Hepatic stellate cell (primary cell): ENCODE measurements around the gene ST6GALNAC3.
"Not testable (repeated sequence)": the region's sequence is repeated elsewhere in the genome, so short reads cannot be mapped to it uniquely, and the experiment has no call there.

Experiments used
- DNase-seq: peaks from one replicate; pipeline ENCODE4 v3.0.0; 2011; ENCODE audit warnings: low spot score

The ST6GALNAC3 gene

GRCh38 chr1:76073481-76073880, 1.1 kb upstream of the ST6GALNAC3 start:
- DNase-seq: peak; percentile 61

- DNase-seq: no peak
These were observed 593 bp downstream of the ST6GALNAC3 start for GRCh38 chr1:76075188-76075489.

GRCh38 chr1:76075877-76076276, 1.3 kb downstream of the ST6GALNAC3 start:
- no peak for DNase-seq

- no peak for DNase-seq
These were observed 5.1 kb downstream of the ST6GALNAC3 start for GRCh38 chr1:76079475-76080227.

- no peak for DNase-seq
These were observed 6.1 kb downstream of the ST6GALNAC3 start for GRCh38 chr1:76080552-76081079.

- DNase-seq: no peak
These were observed 7.5 kb downstream of the ST6GALNAC3 start for GRCh38 chr1:76082062-76082461.

- no peak for DNase-seq
These were observed 8.6 kb downstream of the ST6GALNAC3 start for GRCh38 chr1:76083189-76083588.

GRCh38 chr1:76084029-76084627, 9.6 kb downstream of the ST6GALNAC3 start:
- DNase-seq: no peak

GRCh38 chr1:76084685-76085084, 10.1 kb downstream of the ST6GALNAC3 start:
- DNase-seq: no peak

- DNase-seq: no peak
These were observed 11.6 kb downstream of the ST6GALNAC3 start for GRCh38 chr1:76086109-76086508.

- DNase-seq: no peak
These were observed 12.1 kb downstream of the ST6GALNAC3 start for GRCh38 chr1:76086597-76086996.

GRCh38 chr1:76090283-76091203, 16.0 kb downstream of the ST6GALNAC3 start:
- DNase-seq: no peak

- no peak for DNase-seq
These were observed 18.3 kb downstream of the ST6GALNAC3 start for GRCh38 chr1:76092812-76093211.

- no peak for DNase-seq
These were observed 19.2 kb downstream of the ST6GALNAC3 start for GRCh38 chr1:76093522-76094312.

- no peak for DNase-seq
These were observed 21.3 kb downstream of the ST6GALNAC3 start for GRCh38 chr1:76095802-76096201.

- DNase-seq: not testable (repeated sequence)
These were observed 22.5 kb downstream of the ST6GALNAC3 start for GRCh38 chr1:76097064-76097463.

- DNase-seq: no peak
These were observed 24.3 kb downstream of the ST6GALNAC3 start for GRCh38 chr1:76098845-76099244.

- DNase-seq: no peak
These were observed 27.0 kb downstream of the ST6GALNAC3 start for GRCh38 chr1:76101548-76101947.

GRCh38 chr1:76102046-76102445, 27.5 kb downstream of the ST6GALNAC3 start:
- no peak for DNase-seq

GRCh38 chr1:76103034-76103433, 28.5 kb downstream of the ST6GALNAC3 start:
- no peak for DNase-seq

GRCh38 chr1:76105372-76105771, 30.8 kb downstream of the ST6GALNAC3 start:
- no peak for DNase-seq

- DNase-seq: no peak
These were observed 31.7 kb downstream of the ST6GALNAC3 start for GRCh38 chr1:76106251-76106650.
